ENCODE results near the gene ZNF524. TPM values are rescaled to one million over a fixed set of nuclear protein-coding genes. Genes with fewer than 3 reads are reported as not detected.

Gene ZNF524
- polyA plus RNA-seq, 10 donors, result 4.6 to 9.1 (median 7.2) TPM

DNA sequence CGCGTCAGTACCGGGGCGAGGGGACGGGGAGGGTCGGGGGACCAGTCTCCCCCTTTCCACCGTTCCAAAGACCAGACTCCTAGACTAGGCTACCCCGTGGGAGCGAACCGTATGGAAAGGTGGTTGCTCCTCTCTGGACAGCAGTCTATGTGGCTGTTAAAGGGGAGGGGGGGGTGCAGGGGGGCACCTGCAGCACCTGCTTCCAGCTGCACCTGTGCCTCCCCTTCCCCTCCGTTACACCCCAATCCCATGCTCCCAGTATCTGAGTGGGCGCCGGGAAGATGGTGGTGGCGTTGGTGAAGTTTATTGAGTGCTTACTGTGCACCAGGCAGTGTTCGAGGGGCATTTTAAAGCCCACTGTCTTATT, 557 bp downstream of the ZNF524 start:
- no peak for DNase-seq

DNA sequence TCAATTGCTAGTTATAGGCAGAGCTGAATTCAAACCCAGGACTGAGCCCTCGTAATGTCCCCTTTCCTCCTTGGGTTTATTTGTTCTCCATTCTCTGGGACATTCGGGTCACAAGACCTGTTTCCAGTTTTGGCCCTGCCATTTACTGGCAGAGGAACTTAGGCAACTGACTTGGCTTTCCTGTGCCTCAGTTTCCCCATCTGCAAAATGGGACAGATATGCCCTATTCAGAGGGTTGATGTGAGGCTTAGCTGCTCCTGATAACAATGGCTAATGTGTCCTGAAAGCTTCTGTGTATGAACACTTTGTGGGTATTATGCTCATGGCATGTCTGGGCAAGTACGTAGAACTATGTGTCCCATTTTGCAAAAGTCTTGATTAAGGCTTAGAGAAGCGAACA, 996 bp downstream of the ZNF524 start:
- no peak for DNase-seq

DNA sequence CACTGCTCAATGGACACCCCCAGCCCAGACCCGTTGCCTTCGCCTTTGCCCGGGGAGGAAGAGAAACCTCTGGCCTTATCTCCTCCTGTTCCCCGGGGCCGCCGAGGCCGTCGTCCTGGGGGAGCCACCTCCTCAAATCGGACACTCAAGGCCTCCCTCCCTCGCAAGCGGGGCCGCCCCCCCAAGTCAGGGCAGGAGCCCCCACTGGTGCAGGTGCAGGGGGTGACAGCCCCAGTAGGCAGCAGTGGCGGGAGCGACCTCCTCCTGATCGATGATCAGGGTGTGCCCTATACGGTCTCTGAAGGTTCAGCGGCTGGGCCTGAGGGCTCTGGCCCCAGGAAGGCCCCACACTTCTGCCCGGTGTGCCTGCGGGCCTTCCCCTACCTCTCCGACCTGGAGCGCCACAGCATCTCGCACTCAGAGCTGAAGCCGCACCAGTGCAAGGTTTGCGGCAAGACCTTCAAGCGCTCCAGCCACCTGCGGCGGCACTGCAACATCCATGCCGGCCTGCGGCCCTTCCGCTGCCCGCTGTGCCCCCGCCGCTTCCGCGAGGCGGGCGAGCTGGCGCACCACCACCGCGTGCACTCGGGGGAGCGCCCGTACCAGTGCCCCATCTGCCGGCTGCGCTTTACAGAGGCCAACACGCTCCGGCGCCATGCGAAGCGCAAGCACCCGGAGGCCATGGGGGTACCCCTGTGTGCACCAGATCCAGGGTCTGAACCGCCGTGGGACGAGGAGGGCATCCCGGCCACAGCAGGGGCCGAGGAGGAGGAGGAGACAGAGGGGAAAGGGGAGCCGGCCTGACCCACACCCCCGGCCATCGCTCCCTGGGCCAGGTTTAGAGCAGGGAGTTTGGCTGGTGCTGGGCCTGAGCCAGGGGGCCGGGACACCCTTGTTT, 2.3 kb downstream of the ZNF524 start:
- DNase-seq, result no peak

GRCh38 chr19:55603115-55603514, 3.0 kb downstream of the ZNF524 start:
- no peak for DNase-seq

GRCh38 chr19:55603581-55604292, 3.6 kb downstream of the ZNF524 start:
- no peak for DNase-seq

- peak; percentile 97 to 98 (median 98) for DNase-seq
Measured at GRCh38 chr19:55605207-55605636, 5.1 kb downstream of the ZNF524 start.

- DNase-seq, result peak; percentile 74 to 92 (median 84)
Measured at GRCh38 chr19:55605637-55606470, 5.8 kb downstream of the ZNF524 start, which contains the start of gene ZNF865. ZNF865 (plus strand) TSS chr19:55605647; CDS start chr19:55613619, 7,972 bp downstream.

GRCh38 chr19:55606471-55606787, 6.3 kb downstream of the ZNF524 start:
- DNase-seq, result no peak

GRCh38 chr19:55606817-55607216, 6.7 kb downstream of the ZNF524 start:
- DNase-seq, result no peak

DNA sequence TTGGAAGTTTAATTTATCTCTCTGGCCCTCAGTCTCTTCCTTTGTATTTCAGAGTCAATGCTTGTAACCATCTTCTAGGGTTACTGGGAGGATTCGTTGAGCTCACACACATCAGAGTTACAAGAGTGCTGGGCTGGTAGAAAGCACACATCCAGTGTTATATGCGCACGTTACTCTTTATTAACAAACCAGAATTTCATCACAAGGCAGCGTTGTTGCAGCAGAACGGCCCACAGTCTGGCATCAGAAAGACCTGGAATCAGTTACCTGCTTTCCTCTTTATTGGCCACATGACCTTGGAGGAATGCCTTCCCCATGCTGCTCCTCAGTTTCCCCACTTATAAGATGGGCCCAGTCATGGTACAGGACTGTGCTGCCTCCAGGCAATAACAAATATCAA, 9.2 kb downstream of the ZNF524 start:
- DNase-seq, result no peak

DNA sequence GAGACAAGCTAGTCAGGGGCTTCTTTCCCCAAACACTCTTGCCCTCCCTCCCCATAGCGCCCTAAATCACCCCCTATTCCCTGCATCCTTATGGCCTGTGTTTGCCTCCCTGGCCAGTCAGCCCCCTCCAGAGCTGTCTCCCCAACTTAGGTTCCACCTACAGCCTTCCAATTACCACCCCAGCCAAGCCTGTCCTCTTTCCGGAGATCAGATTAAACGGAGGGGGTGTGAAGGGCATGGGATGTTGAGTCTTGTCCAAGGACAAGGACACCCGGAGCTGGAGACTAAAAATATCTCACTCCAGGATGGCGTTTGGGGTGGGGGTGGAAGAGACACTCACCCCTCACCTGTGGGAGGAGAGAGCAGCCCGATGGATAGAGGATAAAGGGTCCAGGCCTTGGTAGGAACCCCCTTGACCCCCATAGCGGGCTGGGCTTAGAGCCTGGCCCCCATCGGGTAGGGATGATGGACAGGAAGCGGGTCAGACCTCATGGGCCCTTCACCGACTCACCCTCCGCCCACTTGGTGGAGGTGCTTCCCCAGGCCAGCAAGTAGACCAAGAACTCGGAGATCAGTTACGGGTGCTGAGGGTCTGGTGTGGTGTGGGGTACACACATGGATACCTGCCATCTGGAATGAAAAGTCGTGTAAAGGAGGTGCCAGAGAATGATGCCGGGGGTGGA, 11.4 kb downstream of the ZNF524 start:
- no peak for DNase-seq

GRCh38 chr19:55611983-55612645, 12.0 kb downstream of the ZNF524 start:
- no peak for DNase-seq

DNA sequence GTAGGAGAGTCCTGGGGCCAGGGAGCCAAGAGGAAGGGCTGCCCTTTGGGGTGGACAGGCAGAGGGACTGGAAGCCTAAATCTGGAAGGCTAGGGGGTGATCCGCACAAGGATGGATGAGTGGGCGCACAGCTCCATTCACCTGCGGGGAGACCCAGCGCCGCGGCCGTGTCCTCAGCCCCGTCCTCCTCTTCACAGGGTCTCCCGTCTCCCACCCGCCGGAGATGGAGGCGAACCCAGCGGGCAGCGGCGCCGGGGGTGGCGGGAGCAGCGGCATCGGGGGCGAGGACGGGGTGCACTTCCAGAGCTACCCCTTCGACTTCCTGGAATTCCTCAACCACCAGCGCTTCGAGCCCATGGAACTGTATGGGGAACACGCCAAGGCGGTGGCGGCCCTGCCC, 13.3 kb downstream of the ZNF524 start:
- no peak for DNase-seq

DNA sequence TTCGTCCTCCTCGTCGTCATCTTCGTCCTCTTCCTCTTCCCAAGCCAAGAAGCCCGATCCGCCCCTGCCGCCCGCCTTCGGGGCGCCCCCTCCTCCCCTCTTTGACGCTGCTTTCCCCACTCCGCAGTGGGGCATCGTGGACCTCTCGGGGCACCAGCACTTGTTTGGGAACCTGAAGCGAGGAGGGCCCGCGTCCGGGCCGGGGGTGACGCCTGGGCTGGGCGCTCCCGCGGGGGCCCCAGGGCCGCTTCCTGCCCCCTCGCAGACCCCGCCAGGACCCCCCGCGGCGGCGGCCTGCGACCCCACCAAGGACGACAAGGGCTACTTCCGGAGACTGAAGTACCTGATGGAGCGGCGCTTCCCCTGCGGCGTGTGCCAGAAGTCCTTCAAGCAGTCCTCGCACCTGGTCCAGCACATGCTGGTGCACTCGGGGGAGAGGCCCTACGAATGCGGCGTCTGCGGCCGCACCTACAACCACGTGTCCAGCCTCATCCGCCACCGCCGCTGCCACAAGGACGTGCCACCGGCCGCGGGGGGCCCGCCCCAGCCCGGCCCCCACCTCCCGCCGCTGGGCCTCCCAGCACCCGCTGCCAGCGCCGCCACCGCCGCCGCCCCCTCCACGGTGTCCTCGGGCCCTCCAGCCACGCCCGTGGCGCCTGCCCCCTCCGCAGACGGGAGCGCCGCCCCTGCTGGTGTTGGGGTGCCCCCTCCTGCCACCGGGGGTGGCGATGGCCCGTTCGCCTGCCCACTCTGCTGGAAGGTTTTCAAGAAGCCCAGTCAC, 14.0 kb downstream of the ZNF524 start:
- DNase-seq, result no peak

GRCh38 chr19:55614711-55615542, 14.8 kb downstream of the ZNF524 start:
- DNase-seq, result no peak

GRCh38 chr19:55615543-55616394, 15.7 kb downstream of the ZNF524 start:
- no peak for DNase-seq

DNA sequence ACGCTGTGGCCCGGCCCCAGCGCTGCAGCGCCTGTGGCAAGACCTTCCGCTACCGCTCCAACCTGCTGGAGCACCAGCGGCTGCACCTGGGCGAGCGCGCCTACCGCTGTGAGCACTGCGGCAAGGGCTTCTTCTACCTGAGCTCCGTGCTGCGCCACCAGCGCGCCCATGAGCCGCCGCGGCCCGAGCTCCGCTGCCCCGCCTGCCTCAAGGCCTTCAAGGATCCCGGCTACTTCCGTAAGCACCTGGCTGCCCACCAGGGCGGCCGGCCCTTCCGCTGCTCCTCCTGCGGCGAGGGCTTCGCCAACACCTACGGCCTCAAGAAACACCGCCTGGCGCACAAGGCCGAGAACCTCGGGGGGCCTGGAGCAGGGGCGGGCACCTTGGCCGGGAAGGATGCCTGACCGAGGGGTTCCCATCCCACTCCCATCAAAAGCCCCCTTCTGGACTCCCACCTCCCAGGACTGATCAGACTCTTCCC, 16.3 kb downstream of the ZNF524 start:
- no peak for DNase-seq

- no peak for DNase-seq
Measured at GRCh38 chr19:55617426-55617825, 17.3 kb downstream of the ZNF524 start.
